HL-60 (cell line): ENCODE measurements around the gene LCE1A.

Source experiments
- DNase-seq, 2 experiments: peaks; one replicate each; pipeline ENCODE4 v3.0.0-alpha.2; 2010 to 2020; ENCODE audit warnings: low read depth in 1 of 2, low spot score in 1 of 2
- H3K27ac ChIP-seq: fragments of 250-450 bp; sonication (Bioruptor Pico); replicated peaks from 2 replicates; pipeline ENCODE4 v1.5.1; 2020; ENCODE audit warnings: mild to moderate bottlenecking, moderate library complexity
- H3K27me3 ChIP-seq: fragments of 250-450 bp; sonication (Bioruptor Pico); 2 replicates; pipeline ENCODE4 v1.5.1; 2021; ENCODE audit warnings: mild to moderate bottlenecking, moderate library complexity; ENCODE audit not compliant: insufficient read depth, poor library complexity, severe bottlenecking
- H3K4me3 ChIP-seq: replicated peaks from 2 replicates; pipeline ENCODE4 v1.5.1; 2011; ENCODE audit warnings: mild to moderate bottlenecking, control low read depth, low read length; ENCODE audit not compliant: insufficient read depth
- GABPA ChIP-seq: IDR thresholded peaks from 2 replicates; pipeline ENCODE4 v1.6.1; 2012; ENCODE audit warnings: low read depth
- POLR2AphosphoS5 ChIP-seq: IDR thresholded peaks from 2 replicates; pipeline ENCODE4 v1.6.1; 2012; ENCODE audit warnings: low read depth
- SPI1 ChIP-seq: IDR thresholded peaks from 2 replicates; pipeline ENCODE4 v1.6.1; 2012; ENCODE audit warnings: low read depth, mild to moderate bottlenecking, borderline replicate concordance
- TF ChIP-seq, protein P1 (sequence below): IDR thresholded peaks from 2 replicates; pipeline ENCODE4 v1.6.1; 2012; ENCODE audit warnings: low read depth; ENCODE audit not compliant: insufficient replicate concordance
- TF ChIP-seq, protein P2 (sequence below): IDR thresholded peaks from one replicate; pipeline ENCODE4 v1.5.1; 2011; ENCODE audit warnings: low read length, control low read depth, inconsistent platforms; ENCODE audit not compliant: insufficient read depth

The LCE1A gene

DNA sequence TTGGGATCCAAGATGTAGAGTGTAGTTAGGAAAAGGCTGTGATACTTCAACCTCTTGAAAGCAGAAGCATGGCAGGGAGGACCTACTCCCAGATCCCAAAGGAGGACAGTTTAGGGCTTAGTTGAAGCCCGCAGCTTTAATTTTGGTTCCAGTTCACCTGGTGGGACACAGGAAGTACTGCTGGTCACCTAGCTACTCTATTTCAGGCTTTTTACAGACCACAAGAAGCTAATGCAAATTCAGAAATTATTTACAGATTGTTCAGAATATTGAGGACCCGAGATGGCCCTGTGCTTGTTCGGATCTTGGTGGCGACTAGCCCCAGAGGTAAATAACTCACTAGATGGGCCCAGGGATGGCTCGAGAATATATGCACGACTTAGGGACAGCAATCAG lies 44.5 kb downstream of the LCE1A start:
- Histone ChIP-seq H3K27me3 (peaks cover 2% of the 10 kb centered on the region), H3K27ac (no peak overlapping the region), H3K4me3 (no peak overlapping the region)
- TF ChIP-seq, protein P1, sequence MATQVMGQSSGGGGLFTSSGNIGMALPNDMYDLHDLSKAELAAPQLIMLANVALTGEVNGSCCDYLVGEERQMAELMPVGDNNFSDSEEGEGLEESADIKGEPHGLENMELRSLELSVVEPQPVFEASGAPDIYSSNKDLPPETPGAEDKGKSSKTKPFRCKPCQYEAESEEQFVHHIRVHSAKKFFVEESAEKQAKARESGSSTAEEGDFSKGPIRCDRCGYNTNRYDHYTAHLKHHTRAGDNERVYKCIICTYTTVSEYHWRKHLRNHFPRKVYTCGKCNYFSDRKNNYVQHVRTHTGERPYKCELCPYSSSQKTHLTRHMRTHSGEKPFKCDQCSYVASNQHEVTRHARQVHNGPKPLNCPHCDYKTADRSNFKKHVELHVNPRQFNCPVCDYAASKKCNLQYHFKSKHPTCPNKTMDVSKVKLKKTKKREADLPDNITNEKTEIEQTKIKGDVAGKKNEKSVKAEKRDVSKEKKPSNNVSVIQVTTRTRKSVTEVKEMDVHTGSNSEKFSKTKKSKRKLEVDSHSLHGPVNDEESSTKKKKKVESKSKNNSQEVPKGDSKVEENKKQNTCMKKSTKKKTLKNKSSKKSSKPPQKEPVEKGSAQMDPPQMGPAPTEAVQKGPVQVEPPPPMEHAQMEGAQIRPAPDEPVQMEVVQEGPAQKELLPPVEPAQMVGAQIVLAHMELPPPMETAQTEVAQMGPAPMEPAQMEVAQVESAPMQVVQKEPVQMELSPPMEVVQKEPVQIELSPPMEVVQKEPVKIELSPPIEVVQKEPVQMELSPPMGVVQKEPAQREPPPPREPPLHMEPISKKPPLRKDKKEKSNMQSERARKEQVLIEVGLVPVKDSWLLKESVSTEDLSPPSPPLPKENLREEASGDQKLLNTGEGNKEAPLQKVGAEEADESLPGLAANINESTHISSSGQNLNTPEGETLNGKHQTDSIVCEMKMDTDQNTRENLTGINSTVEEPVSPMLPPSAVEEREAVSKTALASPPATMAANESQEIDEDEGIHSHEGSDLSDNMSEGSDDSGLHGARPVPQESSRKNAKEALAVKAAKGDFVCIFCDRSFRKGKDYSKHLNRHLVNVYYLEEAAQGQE: no peak
- TF ChIP-seq, protein P2, sequence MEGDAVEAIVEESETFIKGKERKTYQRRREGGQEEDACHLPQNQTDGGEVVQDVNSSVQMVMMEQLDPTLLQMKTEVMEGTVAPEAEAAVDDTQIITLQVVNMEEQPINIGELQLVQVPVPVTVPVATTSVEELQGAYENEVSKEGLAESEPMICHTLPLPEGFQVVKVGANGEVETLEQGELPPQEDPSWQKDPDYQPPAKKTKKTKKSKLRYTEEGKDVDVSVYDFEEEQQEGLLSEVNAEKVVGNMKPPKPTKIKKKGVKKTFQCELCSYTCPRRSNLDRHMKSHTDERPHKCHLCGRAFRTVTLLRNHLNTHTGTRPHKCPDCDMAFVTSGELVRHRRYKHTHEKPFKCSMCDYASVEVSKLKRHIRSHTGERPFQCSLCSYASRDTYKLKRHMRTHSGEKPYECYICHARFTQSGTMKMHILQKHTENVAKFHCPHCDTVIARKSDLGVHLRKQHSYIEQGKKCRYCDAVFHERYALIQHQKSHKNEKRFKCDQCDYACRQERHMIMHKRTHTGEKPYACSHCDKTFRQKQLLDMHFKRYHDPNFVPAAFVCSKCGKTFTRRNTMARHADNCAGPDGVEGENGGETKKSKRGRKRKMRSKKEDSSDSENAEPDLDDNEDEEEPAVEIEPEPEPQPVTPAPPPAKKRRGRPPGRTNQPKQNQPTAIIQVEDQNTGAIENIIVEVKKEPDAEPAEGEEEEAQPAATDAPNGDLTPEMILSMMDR: no peak
- no peak for TF ChIP-seq SPI1
- DNase-seq: no peak

DNA sequence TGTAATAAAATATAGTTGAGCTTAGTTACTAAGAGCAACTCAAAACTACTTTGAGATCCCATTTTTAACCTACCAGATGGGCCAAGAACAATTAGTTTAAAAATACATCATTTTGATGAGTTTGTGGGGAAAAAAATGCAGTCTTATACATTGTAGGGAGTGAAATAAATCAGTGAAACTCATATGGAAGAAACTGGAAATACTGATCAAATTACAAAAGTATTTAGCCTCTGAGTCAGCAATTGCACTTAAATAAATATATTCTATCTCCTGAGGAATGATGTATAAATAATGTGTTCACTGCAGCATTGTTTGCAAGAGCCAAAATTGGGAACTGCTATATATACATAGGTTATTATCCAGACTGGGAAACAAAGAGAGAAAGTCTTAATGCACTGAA lies 46.2 kb downstream of the LCE1A start:
- no peak overlapping the region for H3K27ac ChIP-seq
- no peak overlapping the region for H3K4me3 ChIP-seq
- TF ChIP-seq GABPA: no peak
- TF ChIP-seq, protein P2: no peak
- DNase-seq: no peak
- peaks cover 2% of the 10 kb centered on the region for H3K27me3 ChIP-seq

DNA sequence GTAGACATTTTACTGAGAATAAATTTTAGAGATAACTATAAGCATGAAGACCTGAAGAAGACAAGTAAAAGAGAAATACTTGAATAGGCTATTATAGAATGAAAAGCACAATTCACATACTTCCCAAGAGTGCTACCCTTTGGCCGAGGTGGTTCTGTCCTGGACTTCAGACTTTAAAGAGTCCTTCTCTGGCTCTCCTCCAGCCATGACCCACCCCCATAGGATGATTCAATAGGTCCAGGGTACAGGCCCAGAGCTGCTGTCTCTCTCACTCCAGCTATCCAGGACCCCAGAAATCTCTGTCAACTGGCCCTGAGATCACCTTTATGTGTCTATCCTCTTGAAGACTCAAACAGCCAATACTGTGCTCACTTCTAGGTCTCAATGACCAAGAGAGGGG lies 49.6 kb downstream of the LCE1A start:
- TF ChIP-seq, protein P2: no peak
- TF ChIP-seq POLR2AphosphoS5 (no peak), GABPA (no peak), SPI1 (no peak)
- TF ChIP-seq, protein P1: no peak
- DNase-seq: no peak
- no peak overlapping the region for H3K27ac ChIP-seq
- no peak overlapping the region for H3K4me3 ChIP-seq
- H3K27me3 ChIP-seq: peaks cover 2% of the 10 kb centered on the region
